CD4-positive, alpha-beta T cell treated with Interleukin-2 at 100 ng/mL for 4 hours (primary cell): ENCODE results near the gene TEX28.
"Not testable (repeated sequence)": the region's sequence is repeated elsewhere in the genome, so short reads cannot be mapped to it uniquely, and the experiment has no call there.

Experiments used
- DNase-seq: peaks from one replicate; pipeline ENCODE4 v3.0.0-alpha.2; 2020; ENCODE audit warnings: low spot score

Gene TEX28

GRCh38 chrX:154310616-154311536 lies 16.0 kb upstream of the TEX28 start:
- DNase-seq = no peak

- DNase-seq = no peak
Observed at GRCh38 chrX:154309041-154309775, 14.3 kb upstream of the TEX28 start.

GRCh38 chrX:154308108-154308946 lies 13.4 kb upstream of the TEX28 start:
- DNase-seq = peak; percentile 84

GRCh38 chrX:154307202-154307601 lies 12.3 kb upstream of the TEX28 start:
- no peak for DNase-seq

- DNase-seq = no peak
Observed at GRCh38 chrX:154305541-154306205, 10.7 kb upstream of the TEX28 start.

GRCh38 chrX:154304846-154305245 lies 9.9 kb upstream of the TEX28 start:
- DNase-seq = no peak

- no peak for DNase-seq
Observed at GRCh38 chrX:154303476-154303875, 8.6 kb upstream of the TEX28 start.

- not testable (repeated sequence) for DNase-seq
Observed at GRCh38 chrX:154302998-154303397, 8.1 kb upstream of the TEX28 start.

GRCh38 chrX:154300816-154301215 lies 5.9 kb upstream of the TEX28 start:
- DNase-seq = no peak

- DNase-seq = no peak
Observed at GRCh38 chrX:154298312-154298711, 3.4 kb upstream of the TEX28 start.

GRCh38 chrX:154296731-154297130 lies 1.8 kb upstream of the TEX28 start:
- no peak for DNase-seq

GRCh38 chrX:154295664-154296310 lies 863 bp upstream of the TEX28 start, which contains the start of gene TKTL1:
TSS of gene TKTL1 (plus strand) at chrX:154295795. CDS start at chrX:154295860, 65 bp downstream.
- DNase-seq = no peak

- DNase-seq = not testable (repeated sequence)
Observed at GRCh38 chrX:154286406-154286805, 8.5 kb downstream of the TEX28 start.

- not testable (repeated sequence) for DNase-seq
Observed at GRCh38 chrX:154284489-154285338, 10.2 kb downstream of the TEX28 start.

- DNase-seq = not testable (repeated sequence)
Observed at GRCh38 chrX:154269245-154269644, 25.7 kb downstream of the TEX28 start.

- DNase-seq = not testable (repeated sequence)
Observed at GRCh38 chrX:154263072-154263471, 31.9 kb downstream of the TEX28 start.

GRCh38 chrX:154258711-154259110 lies 36.2 kb downstream of the TEX28 start:
- DNase-seq = not testable (repeated sequence)

- DNase-seq = not testable (repeated sequence)
Observed at GRCh38 chrX:154257282-154257681, 37.6 kb downstream of the TEX28 start, which contains the start of gene OPN1MW3. TSS of gene OPN1MW3 (plus strand) at chrX:154257582. CDS start at chrX:154257620, 38 bp downstream.

- not testable (repeated sequence) for DNase-seq
Observed at GRCh38 chrX:154248076-154248475, 46.8 kb downstream of the TEX28 start.
